Skin epidermis (tissue), 12 donors: ENCODE measurements around the gene PIWIL1.

ENCODE experiments used
- H3K27ac ChIP-seq, 21 experiments: fragments of 200-600 bp; sonication (generic) in 11 of 21; one replicate each; pipeline ENCODE4 v1.5.0; 2020; ENCODE audit warnings: mild to moderate bottlenecking in 3 of 21, inconsistent platforms in 2 of 21, moderate library complexity in 2 of 21
- H3K4me3 ChIP-seq, 7 experiments: fragments of 200-600 bp; sonication (generic) in 2 of 7; one replicate each; pipeline ENCODE4 v1.5.0; 2020; ENCODE audit warnings: inconsistent platforms in 2 of 7, mild to moderate bottlenecking in 2 of 7, moderate library complexity in 1 of 7

PIWIL1 gene

DNA sequence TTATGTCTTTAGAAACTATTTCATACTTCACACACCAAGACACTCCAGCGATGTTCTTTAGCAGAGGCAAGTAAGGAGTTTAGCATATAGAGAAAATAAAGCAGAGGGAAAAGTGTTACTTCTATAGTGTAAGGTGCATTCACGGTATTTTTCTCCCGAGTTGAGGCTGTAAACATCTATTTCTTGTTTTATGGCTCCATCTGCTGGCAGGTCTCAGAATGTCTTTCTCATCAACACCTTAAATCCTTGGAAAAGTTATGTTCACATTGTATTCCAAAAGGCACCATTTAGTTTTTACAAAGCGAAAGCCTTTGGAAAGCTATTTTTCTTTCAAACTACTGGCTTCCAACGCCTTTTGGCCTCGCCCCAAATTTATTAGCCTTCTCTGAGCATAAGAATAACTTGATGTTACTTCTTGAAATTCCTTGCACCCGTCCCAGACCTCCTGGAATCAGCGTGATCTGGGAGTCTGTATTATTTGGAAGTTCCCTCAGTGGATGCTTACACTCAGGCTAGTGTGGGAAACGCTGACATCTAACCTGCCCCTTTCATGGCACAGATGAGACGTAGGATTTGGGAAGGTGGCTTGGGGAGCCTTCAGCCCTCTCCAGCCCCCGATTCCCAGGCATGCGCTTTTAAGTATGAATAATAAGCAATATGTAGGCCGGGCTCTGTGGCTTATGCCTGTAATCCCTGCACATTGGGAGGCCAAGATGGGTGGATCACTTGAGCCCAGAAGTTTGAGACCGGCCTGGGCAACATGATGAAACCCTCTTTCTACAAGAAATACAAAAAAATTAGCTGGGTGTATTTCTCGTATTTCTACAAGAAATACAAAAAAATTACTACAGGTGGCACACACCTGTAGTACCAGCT is 1.9 kb upstream of the PIWIL1 start:
- H3K27ac ChIP-seq = no peak overlapping the region
- H3K4me3 ChIP-seq = no peak overlapping the region

DNA sequence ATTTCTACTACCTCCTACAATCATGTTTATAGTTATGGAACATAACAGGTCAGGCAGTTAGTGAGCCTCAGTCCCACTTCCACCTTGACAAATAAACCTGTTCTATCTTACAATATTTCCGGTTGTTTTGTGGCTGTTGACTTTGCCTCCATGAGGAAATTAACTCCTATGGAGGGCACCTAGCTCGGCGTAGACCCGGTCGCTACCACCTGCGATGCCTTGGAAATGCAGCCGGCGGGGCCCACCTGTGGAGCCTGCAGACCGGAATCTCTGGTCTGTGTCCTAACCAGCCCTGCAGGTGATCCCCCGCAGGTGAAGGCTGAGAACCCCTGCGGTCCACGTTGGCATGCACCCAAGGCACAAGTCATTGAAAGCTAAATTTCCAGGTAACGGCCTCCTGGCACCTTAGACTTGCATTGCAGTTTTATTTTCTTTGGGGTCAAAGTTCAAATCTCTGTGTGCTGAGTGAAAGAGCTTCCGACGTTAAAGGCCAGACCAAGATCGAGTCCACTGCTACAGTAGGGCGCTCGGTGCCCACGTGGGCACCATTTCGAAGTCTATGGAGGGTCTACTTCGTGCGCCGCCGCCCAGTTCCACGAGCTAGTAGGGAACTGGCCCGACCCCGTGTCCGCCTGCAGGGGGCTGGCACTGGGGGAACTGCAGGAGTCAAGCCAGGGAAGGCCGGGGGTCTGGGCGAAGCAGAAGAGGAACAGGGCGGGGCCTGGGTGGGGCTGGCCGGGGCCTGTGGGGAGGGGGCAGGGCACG is 782 bp upstream of the PIWIL1 start:
- Histone ChIP-seq H3K27ac (no peak overlapping the region), H3K4me3 (no peak overlapping the region)

DNA sequence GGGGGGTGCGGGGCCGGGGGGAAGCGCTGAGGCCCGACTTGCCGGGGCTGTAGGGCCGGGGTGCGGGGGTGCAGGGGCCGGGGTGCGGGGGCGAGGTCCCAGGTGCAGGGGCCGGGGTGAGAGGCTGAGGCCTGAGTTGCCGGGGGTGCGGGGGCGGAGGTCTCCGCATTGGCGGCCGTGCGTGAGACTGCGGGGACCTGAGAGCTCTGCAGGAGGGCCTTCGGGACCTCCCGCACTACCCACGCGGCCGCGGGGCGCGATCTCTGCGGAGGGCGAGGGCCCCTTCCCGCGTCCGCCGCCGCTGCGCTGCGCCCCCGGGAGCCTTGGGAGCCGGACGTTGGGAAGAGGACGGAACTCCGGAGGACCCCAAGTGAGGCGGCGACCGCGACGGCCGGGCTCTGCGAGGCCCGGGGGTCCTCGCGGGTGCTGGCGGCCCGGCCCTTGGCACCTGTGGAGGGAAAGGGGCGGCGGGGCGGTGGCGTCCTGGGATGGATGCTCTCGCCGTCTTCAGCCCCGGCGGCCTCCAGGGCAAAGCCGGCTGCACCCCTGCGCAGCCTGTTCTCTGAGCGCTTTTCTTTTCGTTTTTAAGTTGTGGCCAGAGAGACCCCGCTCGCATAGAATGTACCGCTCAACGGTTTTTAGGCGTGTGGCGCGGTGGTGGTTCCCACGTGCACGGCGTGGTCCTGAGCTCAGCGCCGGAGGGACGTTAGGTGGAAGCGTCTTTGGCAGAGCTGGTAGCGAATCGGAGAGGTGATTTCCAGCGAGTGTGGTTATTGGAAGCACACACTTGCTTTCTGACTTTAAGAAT is 1.3 kb downstream of the PIWIL1 start:
- Histone ChIP-seq H3K27ac (no peak overlapping the region), H3K4me3 (peak overlapping the region in 1 of 7 experiments; percentile 14)

DNA sequence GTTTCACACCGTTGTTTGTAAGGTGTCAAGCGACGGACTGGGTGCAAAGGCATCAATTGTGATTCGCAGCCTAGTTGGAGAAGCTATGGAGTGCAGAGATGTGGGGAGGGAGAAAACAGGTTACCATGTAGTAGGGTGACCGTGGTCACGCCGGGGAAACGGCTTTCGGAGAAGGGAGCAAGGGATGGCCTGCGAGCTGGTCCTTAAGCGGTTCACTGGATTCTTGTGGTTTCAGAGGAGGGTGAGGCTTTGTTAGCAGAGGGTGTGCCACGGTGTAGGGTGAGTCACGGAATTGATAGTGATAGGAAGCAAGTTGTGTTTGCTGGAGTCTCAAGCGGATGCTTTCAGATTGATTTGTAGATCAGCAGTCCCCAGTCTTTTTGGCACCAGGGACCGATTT is 2.3 kb downstream of the PIWIL1 start:
- no peak overlapping the region for H3K27ac ChIP-seq
- H3K4me3 ChIP-seq = no peak overlapping the region

DNA sequence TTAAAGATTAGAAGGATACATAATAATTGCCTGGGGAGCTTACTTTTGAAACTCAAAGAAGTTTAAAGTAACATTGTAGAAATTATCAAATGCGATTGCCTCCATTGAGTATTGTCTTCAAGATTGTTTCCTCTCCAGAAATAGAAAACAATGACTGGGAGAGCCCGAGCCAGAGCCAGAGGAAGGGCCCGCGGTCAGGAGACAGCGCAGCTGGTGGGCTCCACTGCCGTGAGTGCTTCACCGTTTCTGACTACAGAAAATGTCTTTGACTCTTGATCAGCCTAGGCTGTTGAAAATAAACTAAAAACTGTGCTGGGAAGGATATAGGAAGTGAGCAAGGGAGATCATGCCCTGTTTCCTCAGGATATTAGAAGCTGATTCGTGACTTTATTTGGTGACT is 4.8 kb downstream of the PIWIL1 start:
- Histone ChIP-seq H3K4me3 (no peak overlapping the region), H3K27ac (no peak overlapping the region)

DNA sequence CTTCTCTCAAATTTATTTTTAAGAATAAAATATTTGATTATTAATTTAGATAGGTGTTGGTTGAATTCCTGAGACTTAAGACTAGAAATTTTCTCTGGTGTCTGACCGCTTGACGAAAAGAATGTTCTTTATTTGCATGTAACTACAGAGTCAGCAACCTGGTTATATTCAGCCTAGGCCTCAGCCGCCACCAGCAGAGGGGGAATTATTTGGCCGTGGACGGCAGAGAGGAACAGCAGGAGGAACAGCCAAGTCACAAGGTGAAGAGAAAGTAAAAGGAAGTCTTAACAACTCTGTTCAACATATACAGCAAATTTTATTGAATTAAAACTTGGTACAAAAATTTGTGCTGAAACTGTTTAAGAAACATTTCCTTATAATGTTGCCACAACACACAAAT is 5.2 kb downstream of the PIWIL1 start:
- H3K27ac ChIP-seq = no peak overlapping the region
- H3K4me3 ChIP-seq = no peak overlapping the region

DNA sequence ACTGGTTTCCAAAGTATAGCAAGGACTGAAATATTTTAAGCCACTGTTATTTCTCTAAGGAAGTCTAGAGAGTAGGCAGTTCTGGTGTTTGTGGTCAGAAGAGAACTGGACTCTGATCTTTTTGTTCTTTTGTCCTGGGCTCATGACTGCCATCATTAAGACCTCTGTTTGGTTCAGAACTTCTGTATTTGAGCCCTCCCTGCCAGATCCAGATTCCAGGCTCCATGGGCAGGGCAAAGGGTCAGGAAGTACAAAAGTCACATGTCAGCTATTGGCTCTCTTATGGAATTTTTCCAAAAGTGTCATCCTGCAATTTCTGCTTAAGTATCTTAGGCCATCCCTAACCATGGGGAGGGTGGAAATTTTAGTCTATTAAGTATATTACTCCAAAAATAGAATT is 6.8 kb downstream of the PIWIL1 start:
- H3K4me3 ChIP-seq = no peak overlapping the region

DNA sequence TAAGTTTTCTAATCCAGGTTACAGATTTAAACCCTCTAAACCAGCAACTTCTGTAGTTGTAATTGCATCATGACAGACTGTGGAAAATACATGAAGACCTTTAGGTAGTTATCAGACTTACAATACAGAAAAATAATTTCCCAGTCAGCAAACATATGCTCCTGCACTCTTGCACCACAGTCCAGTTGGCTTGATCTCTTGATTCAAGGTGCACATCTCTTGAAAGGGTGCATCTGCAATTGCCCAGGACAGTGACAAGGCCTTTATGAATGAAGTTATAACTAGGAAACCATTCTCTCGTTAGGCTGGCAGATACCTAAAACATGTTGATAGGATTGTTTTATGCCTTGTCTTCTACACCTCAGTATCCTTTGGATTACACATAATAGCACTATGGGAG is 7.6 kb downstream of the PIWIL1 start:
- Histone ChIP-seq H3K4me3 (no peak overlapping the region), H3K27ac (no peak overlapping the region)

More for the DNA sequence above, 6.8 kb downstream of the PIWIL1 start:
- no peak overlapping the region for H3K27ac ChIP-seq

- no peak overlapping the region for H3K27ac ChIP-seq
- H3K4me3 ChIP-seq = no peak overlapping the region
These were observed 9.9 kb downstream of the PIWIL1 start for GRCh38 chr12:130347588-130347987.

DNA sequence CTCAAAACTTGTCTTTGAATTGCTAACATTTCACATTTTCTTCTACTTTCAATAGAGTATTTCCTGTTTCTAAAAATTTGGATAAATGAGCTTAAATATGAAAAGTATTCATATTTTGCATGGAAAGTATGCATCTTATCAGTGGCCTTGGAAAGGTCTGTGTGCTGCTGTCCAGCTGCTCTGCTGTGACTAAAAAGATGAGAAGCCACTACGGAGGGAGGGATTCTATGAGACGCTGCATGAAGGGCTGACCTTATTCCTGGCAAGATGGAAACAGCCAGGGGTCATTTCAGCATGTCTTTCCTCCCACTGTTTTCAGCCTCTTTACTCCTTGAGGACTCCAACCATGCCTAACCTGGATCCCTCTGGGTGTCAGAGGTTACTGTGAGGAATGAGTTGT is 13.0 kb downstream of the PIWIL1 start:
- Histone ChIP-seq H3K27ac (no peak overlapping the region), H3K4me3 (no peak overlapping the region)

GRCh38 chr12:130351326-130351725 is 13.6 kb downstream of the PIWIL1 start:
- H3K27ac ChIP-seq = peak overlapping the region in 1 of 21 experiments; percentile 38

DNA sequence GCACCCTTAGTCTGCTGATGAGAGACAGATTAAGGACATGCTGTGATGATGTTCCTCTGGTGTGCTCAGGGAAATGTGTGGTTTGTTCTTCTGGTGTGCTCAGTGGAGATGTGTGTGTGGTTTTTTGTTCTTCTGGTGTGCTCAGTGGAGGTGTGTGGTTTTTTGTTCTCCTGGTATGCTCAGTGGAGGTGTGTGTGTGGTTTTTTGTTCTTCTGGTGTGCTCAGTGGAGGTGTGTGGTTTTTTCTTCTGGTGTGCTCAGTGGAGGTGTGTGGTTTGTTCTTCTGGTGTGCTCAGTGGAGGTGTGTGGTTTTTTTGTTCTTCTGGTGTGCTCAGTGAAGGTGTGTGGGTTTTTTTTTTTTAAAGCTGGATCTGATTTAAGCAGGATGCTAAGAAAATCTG is 15.4 kb downstream of the PIWIL1 start:
- Histone ChIP-seq H3K27ac (no peak overlapping the region), H3K4me3 (no peak overlapping the region)

More at GRCh38 chr12:130351326-130351725, 13.6 kb downstream of the PIWIL1 start:
- no peak overlapping the region for H3K4me3 ChIP-seq

DNA sequence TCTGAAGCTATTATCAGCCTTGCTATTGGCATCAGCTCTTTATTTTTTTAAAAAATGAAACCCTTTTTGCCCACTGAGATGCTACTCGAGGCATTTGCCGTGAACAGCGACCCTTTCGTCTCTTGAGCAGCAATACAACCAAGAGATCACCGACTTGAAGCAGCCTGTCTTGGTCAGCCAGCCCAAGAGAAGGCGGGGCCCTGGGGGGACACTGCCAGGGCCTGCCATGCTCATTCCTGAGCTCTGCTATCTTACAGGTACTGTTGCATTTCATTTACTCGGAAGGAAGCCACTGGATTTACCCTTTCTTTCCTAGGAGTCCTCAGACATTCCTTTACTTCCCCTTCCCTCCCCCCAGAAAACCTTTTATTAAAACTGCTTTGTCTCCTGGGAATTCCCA is 16.7 kb downstream of the PIWIL1 start:
- no peak overlapping the region for H3K27ac ChIP-seq
- H3K4me3 ChIP-seq = no peak overlapping the region

DNA sequence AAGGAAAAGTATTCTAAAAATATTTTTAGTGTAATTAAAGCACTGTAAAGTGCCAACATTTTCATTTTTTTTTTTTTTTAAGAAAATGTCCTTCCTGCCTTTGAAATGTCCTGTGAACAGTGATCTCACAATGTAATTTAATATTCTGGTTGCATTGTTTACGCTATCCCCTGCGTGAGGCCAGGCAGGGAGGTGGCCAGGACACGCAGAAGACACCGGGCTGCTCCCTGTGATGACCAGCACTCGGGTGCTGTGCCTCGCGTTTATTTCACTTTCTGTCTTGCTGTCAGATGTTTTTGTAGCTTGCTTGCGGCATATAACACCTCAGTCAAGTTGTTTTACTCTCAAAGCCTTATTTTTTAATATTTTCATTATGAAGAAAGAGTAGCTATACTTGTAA is 18.5 kb downstream of the PIWIL1 start:
- no peak overlapping the region for H3K4me3 ChIP-seq
- H3K27ac ChIP-seq = no peak overlapping the region

DNA sequence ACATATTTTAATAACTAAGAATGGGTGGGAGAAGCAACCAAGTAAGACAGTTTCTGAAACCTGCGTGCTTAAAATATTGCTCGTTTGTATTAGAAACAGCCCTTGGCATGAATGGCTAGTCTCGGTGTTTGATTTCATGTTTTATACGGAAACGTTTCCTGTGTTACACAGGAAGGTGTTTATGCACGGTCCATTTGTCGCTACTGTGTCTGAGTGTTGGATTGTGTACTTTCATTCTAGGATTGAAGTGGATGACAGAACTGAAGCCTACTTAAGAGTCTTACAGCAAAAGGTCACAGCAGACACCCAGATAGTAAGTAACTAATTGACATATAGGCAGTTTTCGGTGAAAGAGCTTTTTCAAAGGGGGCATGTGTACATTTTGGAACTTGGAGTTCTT is 19.6 kb downstream of the PIWIL1 start:
- Histone ChIP-seq H3K4me3 (no peak overlapping the region), H3K27ac (no peak overlapping the region)

DNA sequence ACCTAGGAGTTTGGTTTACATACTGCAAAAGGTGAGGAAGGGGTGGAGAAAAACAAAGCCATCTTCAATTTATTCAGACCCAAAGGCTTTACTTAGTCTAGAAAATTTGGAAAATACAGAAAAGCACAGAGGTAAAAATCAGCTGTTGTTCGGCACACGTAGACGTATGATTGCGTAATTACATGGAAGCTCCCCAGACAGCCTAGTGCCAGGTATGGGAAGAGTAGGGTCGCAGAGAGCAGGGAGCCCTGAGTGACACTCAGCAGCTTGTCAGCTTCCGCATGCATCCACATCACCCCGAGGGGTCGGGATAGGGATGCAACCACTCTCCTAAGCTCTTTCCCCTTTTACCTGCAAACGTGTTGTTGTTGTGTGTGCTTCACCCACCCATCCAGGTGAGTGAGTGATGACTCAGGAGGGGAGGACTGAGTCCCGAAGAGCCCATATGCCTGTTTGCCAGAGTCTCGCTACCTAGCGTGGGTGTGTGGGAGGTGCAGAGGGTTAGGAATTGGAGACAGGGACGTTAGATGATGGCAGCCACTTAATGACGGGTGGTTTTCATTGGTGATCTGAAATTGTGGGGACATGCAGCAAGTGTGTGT is 20.1 kb downstream of the PIWIL1 start:
- H3K4me3 ChIP-seq = peak overlapping the region in 1 of 7 experiments; percentile 13
- no peak overlapping the region for H3K27ac ChIP-seq

GRCh38 chr12:130362060-130362459 is 24.4 kb downstream of the PIWIL1 start:
- H3K27ac ChIP-seq = no peak overlapping the region
- no peak overlapping the region for H3K4me3 ChIP-seq

GRCh38 chr12:130364578-130364977 is 26.9 kb downstream of the PIWIL1 start:
- Histone ChIP-seq H3K4me3 (no peak overlapping the region), H3K27ac (no peak overlapping the region)

DNA sequence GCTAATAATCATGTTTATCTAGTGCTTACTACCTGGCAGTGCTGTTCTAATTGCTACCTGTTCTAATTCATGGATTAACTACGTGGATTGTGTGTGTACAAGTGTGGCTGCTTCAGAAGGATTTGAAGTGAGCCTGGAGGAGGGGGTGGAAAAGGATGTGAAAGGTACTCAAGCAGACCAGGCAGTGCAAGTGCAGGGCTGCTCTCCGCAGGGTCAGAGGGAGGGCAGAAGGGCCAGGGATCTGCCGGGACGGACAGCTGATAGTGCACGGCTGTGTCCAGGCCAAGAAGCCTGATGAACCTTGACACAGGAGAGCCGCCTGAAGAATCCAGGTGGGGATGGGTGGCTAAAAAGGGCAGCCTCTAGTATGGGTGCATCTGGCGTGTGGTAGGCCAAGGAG is 28.5 kb downstream of the PIWIL1 start:
- no peak overlapping the region for H3K27ac ChIP-seq
- H3K4me3 ChIP-seq = no peak overlapping the region

DNA sequence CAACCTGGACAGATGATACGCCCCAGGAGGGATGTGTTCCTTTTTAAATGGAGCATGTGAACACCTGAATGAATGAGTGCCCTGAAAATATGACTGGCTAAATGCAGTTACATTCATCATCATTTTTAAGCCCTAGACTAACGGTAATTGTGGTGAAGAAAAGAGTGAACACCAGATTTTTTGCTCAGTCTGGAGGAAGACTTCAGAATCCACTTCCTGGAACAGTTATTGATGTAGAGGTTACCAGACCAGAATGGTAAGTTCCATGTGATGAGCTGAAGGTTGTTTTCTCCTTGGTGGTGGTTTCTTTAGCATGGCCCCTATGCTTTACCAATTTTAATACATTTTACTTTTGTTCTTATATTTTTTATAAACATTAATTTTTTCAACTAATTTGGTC is 29.3 kb downstream of the PIWIL1 start:
- Histone ChIP-seq H3K27ac (no peak overlapping the region), H3K4me3 (no peak overlapping the region)
